ENCODE data around the gene IL24.
"Not testable (repeated sequence)": the region's sequence is repeated elsewhere in the genome, so short reads cannot be mapped to it uniquely, and the experiment has no call there.

IL24 gene

GRCh38 chr1:206897175-206897574 is at the start of gene IL24:
Gene IL24, plus strand, starts transcription at chr1:206897443. Its CDS starts 390 bp downstream, at chr1:206897833.
- no peak for DNase-seq

GRCh38 chr1:206847946-206848345 is 49.3 kb upstream of the IL24 start:
- DNase-seq, result no peak

GRCh38 chr1:206850401-206850800 is 46.8 kb upstream of the IL24 start:
- no peak for DNase-seq

GRCh38 chr1:206851341-206852010 is 45.8 kb upstream of the IL24 start:
- no peak for DNase-seq

- DNase-seq, result not testable (repeated sequence)
Observed at GRCh38 chr1:206852662-206853061, 44.6 kb upstream of the IL24 start.

GRCh38 chr1:206853696-206854095 is 43.5 kb upstream of the IL24 start:
- DNase-seq, result not testable (repeated sequence)

- DNase-seq, result no peak
Observed at GRCh38 chr1:206854401-206855129, 42.7 kb upstream of the IL24 start.

GRCh38 chr1:206855859-206856258 is 41.4 kb upstream of the IL24 start:
- DNase-seq, result no peak

GRCh38 chr1:206856674-206857464 is 40.4 kb upstream of the IL24 start:
- peak in 1 of 2 experiments; percentile 5 for DNase-seq

- DNase-seq, result no peak
Observed at GRCh38 chr1:206859082-206859521, 38.1 kb upstream of the IL24 start.

GRCh38 chr1:206860165-206860564 is 37.1 kb upstream of the IL24 start:
- no peak for DNase-seq

- DNase-seq, result no peak
Observed at GRCh38 chr1:206863266-206863665, 34.0 kb upstream of the IL24 start.

GRCh38 chr1:206864939-206865671 is 32.1 kb upstream of the IL24 start, which contains the start of gene IL20:
Gene IL20, plus strand, starts transcription at chr1:206865623. Its CDS starts 230 bp downstream, at chr1:206865853.
- DNase-seq, result peak; percentile 33 to 69

GRCh38 chr1:206866062-206866461 is 31.2 kb upstream of the IL24 start:
- no peak for DNase-seq

GRCh38 chr1:206867239-206867638 is 30.0 kb upstream of the IL24 start:
- no peak for DNase-seq

- no peak for DNase-seq
Observed at GRCh38 chr1:206867716-206868115, 29.5 kb upstream of the IL24 start.

- DNase-seq, result no peak
Observed at GRCh38 chr1:206868264-206868663, 29.0 kb upstream of the IL24 start.

GRCh38 chr1:206872139-206872538 is 25.1 kb upstream of the IL24 start:
- DNase-seq, result no peak

- DNase-seq, result no peak
Observed at GRCh38 chr1:206873603-206874188, 23.5 kb upstream of the IL24 start.

- DNase-seq, result no peak
Observed at GRCh38 chr1:206875752-206876377, 21.4 kb upstream of the IL24 start.

- DNase-seq, result no peak
Observed at GRCh38 chr1:206878456-206878855, 18.8 kb upstream of the IL24 start.

GRCh38 chr1:206880314-206880713 is 16.9 kb upstream of the IL24 start:
- no peak for DNase-seq

All from NCI-H526 (cell line).